Loucy (cell line): ENCODE results near the gene ASIC5.

Experiments
- CTCF ChIP-seq: fragments of 200-600 bp; sonication (generic); conservative IDR thresholded peaks from 2 replicates; pipeline ENCODE4 v1.5.1; 2014; ENCODE audit warnings: mild to moderate bottlenecking, antibody characterized with exemption, low read length
- EZH2phosphoT487 ChIP-seq: fragments of 200-600 bp; IDR thresholded peaks from 2 replicates; pipeline ENCODE4 v1.6.1; 2018; ENCODE audit warnings: antibody characterized with exemption, mild to moderate bottlenecking, moderate library complexity, borderline replicate concordance

GRCh38 chr4:155784637-155785036 is 81.4 kb downstream of the ASIC5 start:
- TF ChIP-seq CTCF: no peak
- TF ChIP-seq EZH2phosphoT487: no peak
